Activated CD4-positive, alpha-beta T cell treated with anti-CD3 and anti-CD28 coated beads, Interleukin-2, amount 10 ng/mL, durations not matched to agents 7 days and 5 days (primary cell): ENCODE results near the gene BANP. TPM values are rescaled to one million over a fixed set of nuclear protein-coding genes. Genes with fewer than 3 reads are reported as not detected.
"Not testable (repeated sequence)": the region's sequence is repeated elsewhere in the genome, so short reads cannot be mapped to it uniquely, and the experiment has no call there.

ENCODE experiments used
- CTCF ChIA-PET: fragments of 350-600 bp; sonication (Branson Sonifier 250); formaldehyde crosslinking; loops from one replicate; lab custom pipeline; 2021; ENCODE audit warnings: antibody characterized with exemption; lab: Charles Lee
- POLR2A ChIA-PET: fragments of 350-600 bp; sonication (Branson Sonifier 250); formaldehyde crosslinking; loops from one replicate; lab custom pipeline; 2021; ENCODE audit warnings: antibody characterized with exemption; lab: Charles Lee
- DNase-seq: peaks from one replicate; pipeline ENCODE4 v3.0.0-alpha.2; 2020
- H3K27ac Mint-ChIP-seq: one replicate; pipeline ENCODE4 v1.8.0; 2021; ENCODE audit warnings: mild to moderate bottlenecking, moderate library complexity, mixed read lengths
- H3K27me3 Mint-ChIP-seq: one replicate; pipeline ENCODE4 v1.8.0; 2021; ENCODE audit warnings: mixed read lengths
- H3K36me3 Mint-ChIP-seq: one replicate; pipeline ENCODE4 v1.8.0; 2021; ENCODE audit warnings: low read depth, mixed read lengths
- H3K4me1 Mint-ChIP-seq: one replicate; pipeline ENCODE4 v1.8.0; 2021; ENCODE audit warnings: mixed read lengths
- H3K4me3 Mint-ChIP-seq: one replicate; pipeline ENCODE4 v1.8.0; 2021; ENCODE audit warnings: mild to moderate bottlenecking, moderate library complexity, mixed read lengths
- H3K9me3 Mint-ChIP-seq: one replicate; pipeline ENCODE4 v1.8.0; 2021; ENCODE audit warnings: mixed read lengths
- total RNA-seq, 2 experiments: library from RNA; stranded (reverse); gene quantifications; one replicate each; pipeline ENCODE4 v1.2.3, GENCODE V29; 2021

Gene BANP
- total RNA-seq, 2 experiments from 2014 or later, result 43.2 to 45.5 TPM

- POLR2A ChIA-PET, CTCF ChIA-PET, H3K27ac Mint-ChIP-seq: not testable (repeated sequence)
These were observed 89.1 kb downstream of the BANP start for GRCh38 chr16:88040196-88040876.

GRCh38 chr16:88040877-88041244, 89.6 kb downstream of the BANP start:
- H3K27me3 Mint-ChIP-seq, POLR2A ChIA-PET, H3K4me3 Mint-ChIP-seq, H3K9me3 Mint-ChIP-seq, DNase-seq, H3K4me1 Mint-ChIP-seq, H3K27ac Mint-ChIP-seq, CTCF ChIA-PET, H3K36me3 Mint-ChIP-seq: not testable (repeated sequence)

More at GRCh38 chr16:88040196-88040876, 89.1 kb downstream of the BANP start:
- H3K36me3 Mint-ChIP-seq, H3K27me3 Mint-ChIP-seq, H3K4me3 Mint-ChIP-seq, H3K4me1 Mint-ChIP-seq, H3K9me3 Mint-ChIP-seq, DNase-seq: not testable (repeated sequence)

GRCh38 chr16:88041506-88041905, 90.3 kb downstream of the BANP start:
- POLR2A ChIA-PET, H3K9me3 Mint-ChIP-seq, CTCF ChIA-PET, H3K27ac Mint-ChIP-seq, H3K4me3 Mint-ChIP-seq, H3K27me3 Mint-ChIP-seq, DNase-seq, H3K36me3 Mint-ChIP-seq, H3K4me1 Mint-ChIP-seq: not testable (repeated sequence)

- H3K4me3 Mint-ChIP-seq, H3K9me3 Mint-ChIP-seq, CTCF ChIA-PET, H3K36me3 Mint-ChIP-seq, H3K27me3 Mint-ChIP-seq, DNase-seq, H3K27ac Mint-ChIP-seq, H3K4me1 Mint-ChIP-seq, POLR2A ChIA-PET: not testable (repeated sequence)
These were observed 90.8 kb downstream of the BANP start for GRCh38 chr16:88041986-88042562.

GRCh38 chr16:88043208-88043910, 92.1 kb downstream of the BANP start:
- POLR2A ChIA-PET, DNase-seq, H3K4me1 Mint-ChIP-seq, H3K36me3 Mint-ChIP-seq, CTCF ChIA-PET, H3K9me3 Mint-ChIP-seq, H3K27me3 Mint-ChIP-seq, H3K27ac Mint-ChIP-seq, H3K4me3 Mint-ChIP-seq: not testable (repeated sequence)

- H3K9me3 Mint-ChIP-seq, H3K27me3 Mint-ChIP-seq, CTCF ChIA-PET, POLR2A ChIA-PET, DNase-seq, H3K36me3 Mint-ChIP-seq, H3K4me1 Mint-ChIP-seq, H3K4me3 Mint-ChIP-seq, H3K27ac Mint-ChIP-seq: not testable (repeated sequence)
These were observed 92.9 kb downstream of the BANP start for GRCh38 chr16:88044121-88044581.

GRCh38 chr16:88045361-88045760, 94.1 kb downstream of the BANP start:
- H3K4me1 Mint-ChIP-seq, POLR2A ChIA-PET, H3K27ac Mint-ChIP-seq, H3K27me3 Mint-ChIP-seq, DNase-seq, H3K36me3 Mint-ChIP-seq, CTCF ChIA-PET, H3K9me3 Mint-ChIP-seq, H3K4me3 Mint-ChIP-seq: not testable (repeated sequence)

GRCh38 chr16:88045820-88046303, 94.6 kb downstream of the BANP start:
- ChIA-PET CTCF (no interaction called here), POLR2A (no interaction called here)

GRCh38 chr16:88047462-88047861, 96.2 kb downstream of the BANP start:
- POLR2A ChIA-PET, result no interaction called here
- CTCF ChIA-PET, result interaction anchor here (1.9 kb wide), 1 partner anchor 16 kb away, joined by 5 read pairs; no protein-coding TSS in a partner anchor
- Mint-ChIP-seq H3K27ac (no peak overlapping the region), H3K4me1 (no peaks in the 10 kb centered on the region), H3K4me3 (no peak overlapping the region), H3K27me3 (no peaks in the 10 kb centered on the region), H3K36me3 (peaks cover 7% of the 10 kb centered on the region), H3K9me3 (no peaks in the 10 kb centered on the region)
- DNase-seq, result no peak

More at GRCh38 chr16:88045820-88046303, 94.6 kb downstream of the BANP start:
- no peak for DNase-seq
- Mint-ChIP-seq H3K36me3 (peaks cover 4% of the 10 kb centered on the region), H3K4me1 (no peaks in the 10 kb centered on the region), H3K27ac (no peak overlapping the region), H3K9me3 (no peaks in the 10 kb centered on the region), H3K4me3 (no peak overlapping the region), H3K27me3 (no peaks in the 10 kb centered on the region)

GRCh38 chr16:88048985-88049384, 97.8 kb downstream of the BANP start:
- Mint-ChIP-seq H3K27ac (no peak overlapping the region), H3K36me3 (peaks cover 7% of the 10 kb centered on the region), H3K9me3 (no peaks in the 10 kb centered on the region), H3K4me1 (no peaks in the 10 kb centered on the region), H3K4me3 (no peak overlapping the region), H3K27me3 (no peaks in the 10 kb centered on the region)
- POLR2A ChIA-PET, result no interaction called here
- CTCF ChIA-PET, result interaction anchor here (1.9 kb wide), 1 partner anchor 15 kb away, joined by 5 read pairs; no protein-coding TSS in a partner anchor
- no peak for DNase-seq

- Mint-ChIP-seq H3K27ac (no peak overlapping the region), H3K27me3 (no peaks in the 10 kb centered on the region), H3K9me3 (no peaks in the 10 kb centered on the region), H3K4me3 (no peak overlapping the region), H3K36me3 (peaks cover 7% of the 10 kb centered on the region), H3K4me1 (no peaks in the 10 kb centered on the region)
- no peak for DNase-seq
- POLR2A ChIA-PET, result no interaction called here
- CTCF ChIA-PET, result no interaction called here
These were observed 98.6 kb downstream of the BANP start for GRCh38 chr16:88049561-88050545.

GRCh38 chr16:88050952-88051660, 99.9 kb downstream of the BANP start:
- ChIA-PET CTCF (no interaction called here), POLR2A (no interaction called here)
- Mint-ChIP-seq H3K4me1 (no peaks in the 10 kb centered on the region), H3K27me3 (no peaks in the 10 kb centered on the region), H3K9me3 (no peaks in the 10 kb centered on the region), H3K36me3 (peaks cover 7% of the 10 kb centered on the region), H3K27ac (no peak overlapping the region), H3K4me3 (no peak overlapping the region)
- no peak for DNase-seq
